ENCODE measurements around the gene SDSL.

The SDSL gene

DNA sequence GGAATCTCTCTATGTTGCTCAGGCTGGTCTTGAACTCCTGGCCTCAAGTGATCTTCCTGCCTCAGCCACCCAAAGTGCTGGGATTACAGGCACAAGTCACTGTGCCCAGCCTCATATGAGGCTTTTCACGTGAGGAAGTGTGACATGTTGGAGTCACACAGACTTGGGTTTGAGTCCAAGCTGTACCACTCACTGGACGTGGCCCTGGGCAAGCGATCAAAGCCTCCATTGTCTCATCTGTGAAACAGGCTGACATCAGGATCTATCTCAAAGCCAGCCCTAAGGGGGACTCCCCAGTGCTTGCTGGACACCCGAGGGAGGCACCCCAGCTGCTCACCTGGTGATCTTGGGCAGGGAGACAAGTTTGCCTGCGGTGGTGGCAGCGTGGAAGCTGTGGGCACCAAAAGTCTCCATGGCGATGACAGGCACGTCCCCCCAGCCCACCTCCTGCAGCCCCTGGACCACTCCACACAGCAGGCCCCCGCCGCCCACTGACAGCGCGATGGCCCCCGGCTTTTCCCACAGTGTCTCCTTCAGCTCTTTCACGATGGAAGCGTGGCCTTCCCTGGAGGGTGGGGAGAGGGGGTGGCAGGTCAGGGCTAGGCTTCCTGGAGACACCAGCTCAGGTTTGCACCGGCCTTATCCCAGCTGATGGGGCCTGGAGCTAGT lies 25.2 kb upstream of the SDSL start:
- DNase-seq, result no peak

DNA sequence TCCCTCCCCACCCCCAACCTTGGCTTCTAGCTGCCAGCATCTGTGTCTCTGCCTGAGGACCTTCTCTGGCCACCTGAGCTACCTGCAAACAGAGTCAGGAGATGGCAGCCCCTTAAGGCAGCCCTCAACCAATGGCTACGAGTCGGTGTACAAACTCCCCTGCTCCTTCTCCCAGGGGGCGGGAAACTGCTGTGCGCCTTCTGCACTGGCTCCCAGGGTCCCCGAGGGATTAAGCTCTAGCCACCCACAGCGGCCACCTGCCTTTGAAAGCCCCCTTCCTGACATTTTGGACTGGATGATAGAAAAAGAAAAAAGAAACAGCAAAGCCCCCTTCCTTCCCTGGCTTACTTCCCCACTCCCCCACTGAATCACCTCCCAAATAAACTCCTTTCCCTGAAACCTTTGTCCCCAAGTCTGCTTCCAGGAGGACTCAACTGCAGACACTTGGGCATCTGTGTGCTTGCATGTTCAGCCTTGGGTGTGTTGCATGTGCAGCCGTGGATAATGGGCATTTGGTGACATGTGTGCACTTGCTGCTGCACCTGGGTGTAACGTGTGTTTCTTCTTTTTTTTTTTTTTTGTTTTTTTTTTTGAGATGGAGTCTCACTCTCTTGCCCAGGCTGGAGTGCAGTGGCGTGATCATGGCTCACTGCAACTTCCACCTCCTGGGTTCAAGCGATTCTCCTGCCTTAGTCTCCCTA lies 24.5 kb upstream of the SDSL start:
- DNase-seq, result no peak

DNA sequence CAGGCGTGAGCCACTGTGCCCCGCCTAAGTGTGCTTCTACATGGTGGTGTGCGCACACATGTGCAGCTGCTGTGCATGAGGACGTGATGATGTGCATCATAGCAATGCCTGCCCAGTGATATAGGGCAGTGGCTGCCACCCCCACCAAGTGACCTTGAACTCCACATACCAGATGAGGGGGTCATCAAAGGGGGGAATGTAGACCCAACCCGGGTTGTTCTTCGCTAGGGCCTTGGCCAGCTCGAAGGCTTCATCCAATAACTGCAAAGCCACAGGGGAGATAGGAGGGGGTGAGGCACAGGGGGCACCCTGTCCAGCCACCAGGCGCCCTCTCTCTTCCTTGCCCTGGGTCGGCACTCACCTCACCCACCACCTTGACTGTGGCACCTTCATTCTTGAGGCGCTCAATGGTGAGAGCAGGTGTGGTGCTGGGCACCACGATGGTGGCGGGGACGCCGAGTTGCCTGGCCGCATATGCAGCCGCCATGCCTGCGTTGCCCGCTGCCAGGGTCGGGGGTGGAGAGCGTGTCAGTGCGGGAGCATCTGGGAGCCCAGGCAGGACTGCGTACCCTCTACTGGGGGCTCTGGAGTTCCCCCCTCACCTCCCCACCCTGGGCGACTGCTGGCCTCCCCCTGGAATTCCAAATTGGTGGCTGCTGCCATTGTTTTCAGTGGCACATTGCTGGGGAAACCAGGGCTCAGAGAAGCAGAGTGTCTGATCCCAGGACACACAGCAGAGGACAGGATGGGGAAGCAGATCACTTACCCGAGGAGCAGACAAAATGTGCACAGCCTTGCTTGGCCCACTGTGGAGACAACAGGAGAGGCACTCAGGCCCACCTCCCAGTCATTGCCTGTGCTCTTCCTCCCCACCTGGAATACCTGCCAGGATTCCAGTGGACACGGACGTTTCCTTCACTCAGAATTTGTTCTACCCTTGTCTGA lies 23.6 kb upstream of the SDSL start:
- DNase-seq, result no peak

DNA sequence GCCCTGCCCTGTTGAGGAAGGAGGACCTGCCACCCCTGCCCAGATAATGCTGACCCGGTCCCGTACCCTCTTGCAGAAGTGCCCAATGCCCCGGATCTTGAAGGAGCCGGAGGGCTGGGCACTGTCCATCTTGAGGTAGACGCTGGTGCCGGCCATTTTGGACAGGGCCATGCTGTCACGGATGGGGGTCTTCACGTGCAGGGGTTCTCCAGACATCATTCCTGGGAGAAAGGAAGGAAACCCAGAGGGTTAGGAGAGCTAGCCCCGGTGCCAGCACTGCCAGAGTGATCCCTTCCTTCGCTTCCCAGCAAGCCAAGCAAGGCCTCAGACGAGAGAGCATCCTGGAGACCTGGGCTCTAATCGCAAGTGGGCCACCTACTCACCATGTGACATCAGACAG lies 22.7 kb upstream of the SDSL start:
- no peak for DNase-seq

DNA sequence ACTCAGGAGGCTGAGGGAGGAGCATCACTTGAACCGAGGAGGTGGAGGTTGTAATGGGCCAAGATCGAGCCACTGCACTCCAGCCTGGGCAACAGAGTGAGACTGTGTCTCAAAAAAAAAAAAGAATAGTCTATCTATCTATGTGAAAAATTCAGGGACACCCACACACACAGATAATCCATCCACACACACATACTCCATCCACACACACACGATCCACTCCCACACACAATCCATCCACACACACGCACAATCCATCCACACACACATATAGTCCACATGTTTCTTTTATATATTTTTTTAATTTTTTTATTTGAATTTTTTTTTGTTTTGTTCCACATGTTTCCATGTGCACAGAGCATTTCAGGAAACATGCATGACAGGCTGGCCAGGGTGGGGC lies 21.8 kb upstream of the SDSL start:
- no peak for DNase-seq

DNA sequence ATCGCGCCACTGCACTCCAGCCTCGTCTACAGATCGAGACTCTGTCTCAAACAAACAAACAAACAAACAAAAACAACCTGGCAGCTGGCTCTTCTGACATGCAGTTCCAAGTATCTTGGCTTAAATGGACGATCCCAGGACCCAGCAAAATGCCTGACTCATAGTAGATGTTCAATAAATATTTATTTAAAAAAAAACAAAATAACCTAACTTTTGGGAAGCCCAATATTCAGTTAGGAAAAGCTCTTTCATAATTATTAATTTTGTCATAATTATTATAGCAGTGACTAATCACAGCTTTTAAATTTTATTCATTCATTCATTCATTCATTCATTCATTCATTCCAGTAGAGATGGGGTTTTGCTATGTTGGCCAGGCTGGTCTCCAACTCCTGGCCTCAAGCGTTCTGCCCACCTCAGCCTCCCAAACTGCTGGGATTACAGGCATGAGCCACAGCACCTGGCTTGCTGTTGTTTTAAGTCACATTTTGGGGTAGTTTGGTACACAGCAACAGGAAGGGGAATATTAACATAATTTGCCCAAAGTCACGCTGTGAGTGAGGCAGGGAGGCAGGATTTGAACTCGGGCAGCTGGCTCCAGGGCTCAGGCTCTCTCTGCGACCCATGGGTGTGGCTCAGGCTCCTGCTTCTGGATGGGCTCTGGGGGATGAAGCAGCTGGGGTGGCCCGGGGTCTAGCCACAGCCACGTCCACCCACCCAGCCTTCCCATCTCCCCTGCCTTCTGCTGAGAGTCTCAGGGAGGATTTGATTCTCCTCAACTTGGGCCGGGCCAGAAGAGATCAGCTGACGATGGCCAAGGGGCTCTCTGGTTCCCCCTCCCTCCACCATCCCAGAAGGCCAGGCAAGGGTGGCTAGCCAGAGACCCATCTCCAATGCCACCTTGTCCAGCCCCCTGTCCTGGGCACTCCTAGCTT lies 20.8 kb upstream of the SDSL start:
- no peak for DNase-seq

DNA sequence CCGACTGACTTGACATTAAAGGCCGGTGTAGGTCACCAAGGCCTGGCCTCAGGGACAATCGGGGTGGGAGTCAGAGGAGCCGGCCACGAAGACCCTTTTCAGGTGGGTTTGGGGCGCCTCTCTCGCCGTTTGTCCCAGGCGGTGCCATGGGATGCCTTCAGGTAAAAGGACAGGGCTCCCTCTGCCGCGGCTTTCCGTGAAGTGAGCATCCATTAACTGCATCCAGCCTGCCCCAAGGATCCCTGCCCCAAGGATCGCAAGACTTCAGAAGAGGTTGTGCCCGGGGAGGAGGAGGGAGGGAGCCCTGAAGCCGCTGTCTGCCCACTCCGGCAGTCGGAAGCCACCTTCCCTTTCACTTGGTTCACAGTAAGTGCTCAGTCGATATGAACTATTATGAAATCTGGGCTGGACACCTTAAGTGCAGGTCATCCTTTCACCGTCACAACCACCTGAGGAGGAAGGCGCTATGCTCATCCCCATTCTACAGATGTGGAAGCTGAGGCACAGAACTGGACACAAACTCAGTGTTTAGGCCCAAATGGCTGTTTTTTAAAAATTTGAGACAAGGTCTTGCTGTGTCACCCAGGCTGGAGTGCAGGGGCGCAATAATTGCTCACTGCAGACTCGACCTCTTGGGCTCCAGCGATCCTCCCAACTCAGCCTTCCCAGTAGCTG lies 19.5 kb upstream of the SDSL start:
- no peak for DNase-seq

DNA sequence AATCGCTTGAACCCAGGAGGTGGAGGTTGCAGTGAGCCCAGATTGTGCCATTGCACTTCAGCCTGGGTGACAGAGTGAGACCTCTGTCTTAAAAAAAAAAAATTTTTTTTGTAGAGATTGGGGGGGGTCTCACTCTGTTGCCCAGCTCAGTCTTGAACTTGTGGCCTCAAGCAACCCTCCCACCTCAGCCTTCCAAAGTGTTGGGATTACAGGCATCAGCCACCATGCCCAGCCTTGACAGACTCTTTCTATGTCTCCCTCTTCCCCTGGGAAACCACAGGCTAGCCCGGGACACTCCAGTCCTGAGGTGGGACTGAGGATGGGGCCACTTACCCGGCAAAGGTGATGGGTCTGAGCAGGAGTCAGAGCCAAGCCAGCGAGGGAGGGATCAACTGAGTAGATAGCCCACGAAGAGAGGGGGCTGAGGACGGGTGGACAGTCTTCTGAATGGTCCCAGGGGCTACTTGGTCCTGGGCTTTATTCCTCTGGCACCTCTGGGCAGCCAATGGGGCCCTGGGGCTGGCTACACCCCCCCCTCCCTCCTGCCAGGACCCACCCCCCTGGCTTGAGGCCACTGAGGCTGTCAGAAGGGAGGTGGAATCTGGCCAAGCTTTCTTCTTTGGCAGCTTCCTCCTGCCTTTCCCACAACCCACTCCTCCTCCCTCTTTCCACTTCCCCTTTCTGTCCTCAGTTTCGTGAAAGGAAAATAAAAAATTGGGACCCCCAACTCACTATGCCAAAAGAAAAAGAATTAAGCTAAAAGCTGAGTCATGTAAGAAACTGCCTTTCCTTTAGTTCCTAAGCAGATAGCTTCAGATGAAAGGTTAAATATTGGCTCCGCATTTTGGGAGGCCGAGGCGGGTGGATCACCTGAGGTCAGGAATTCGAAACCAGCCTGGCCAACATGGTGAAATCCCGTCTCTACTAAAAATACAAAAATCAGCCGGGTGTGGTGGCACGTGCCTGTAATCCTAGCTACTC lies 18.5 kb upstream of the SDSL start, which contains the start of gene SDS:
TSS of gene SDS (minus strand) at position 453 of the 981 bp plus-strand sequence. CDS start 4,179 bp downstream, outside the sequence.
- DNase-seq, result no peak

DNA sequence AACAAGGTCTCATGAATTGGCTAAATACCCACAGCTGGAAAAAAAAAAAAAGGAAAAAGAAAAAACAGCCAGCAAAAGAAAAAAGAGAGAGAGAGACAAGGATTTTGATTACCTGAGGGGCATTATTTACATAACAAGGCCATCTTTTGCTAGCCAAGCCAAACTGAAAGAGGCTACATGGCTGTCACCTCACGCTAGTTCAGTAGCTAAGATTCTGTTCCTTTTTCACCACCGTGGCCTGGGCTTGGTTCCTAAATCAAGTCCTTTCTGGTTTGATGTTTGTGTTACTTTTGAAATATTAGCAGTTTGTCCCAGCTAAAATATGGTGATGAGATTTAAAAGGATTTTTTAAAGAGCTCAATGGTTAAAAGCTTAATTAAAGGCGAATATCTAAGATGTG lies 16.5 kb upstream of the SDSL start:
- DNase-seq, result no peak

DNA sequence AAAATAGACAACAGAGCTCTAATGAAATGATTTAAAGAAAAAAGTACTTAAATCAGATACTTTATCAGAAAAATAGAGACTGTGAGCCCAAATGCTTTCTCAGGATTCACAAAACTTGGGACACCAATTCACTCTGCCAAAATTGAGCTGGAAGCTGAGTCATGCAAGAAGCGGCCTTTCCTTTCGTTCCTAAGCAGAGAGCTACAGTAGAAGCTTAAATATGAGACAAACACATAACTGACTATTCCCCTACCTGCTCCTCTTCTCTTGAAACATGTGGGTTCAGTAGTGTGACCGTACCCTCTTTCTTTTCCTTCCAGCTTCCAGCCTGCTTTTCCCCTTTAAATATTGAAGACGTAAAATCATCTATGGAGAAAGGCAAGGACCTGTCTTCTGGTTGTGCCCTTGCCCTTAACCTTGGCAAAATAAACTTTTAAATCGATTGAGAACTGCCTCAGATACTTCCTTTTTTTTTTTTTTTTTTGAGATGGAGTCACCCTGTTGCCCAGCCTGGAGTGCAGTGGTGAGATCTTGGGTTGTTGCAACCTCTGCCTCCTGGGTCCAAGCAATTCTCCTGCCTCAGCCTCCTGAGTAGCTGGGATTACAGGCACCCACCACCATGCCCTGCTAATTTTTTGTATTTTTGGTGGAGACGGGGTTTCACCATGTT lies 14.1 kb upstream of the SDSL start:
- DNase-seq, result no peak

DNA sequence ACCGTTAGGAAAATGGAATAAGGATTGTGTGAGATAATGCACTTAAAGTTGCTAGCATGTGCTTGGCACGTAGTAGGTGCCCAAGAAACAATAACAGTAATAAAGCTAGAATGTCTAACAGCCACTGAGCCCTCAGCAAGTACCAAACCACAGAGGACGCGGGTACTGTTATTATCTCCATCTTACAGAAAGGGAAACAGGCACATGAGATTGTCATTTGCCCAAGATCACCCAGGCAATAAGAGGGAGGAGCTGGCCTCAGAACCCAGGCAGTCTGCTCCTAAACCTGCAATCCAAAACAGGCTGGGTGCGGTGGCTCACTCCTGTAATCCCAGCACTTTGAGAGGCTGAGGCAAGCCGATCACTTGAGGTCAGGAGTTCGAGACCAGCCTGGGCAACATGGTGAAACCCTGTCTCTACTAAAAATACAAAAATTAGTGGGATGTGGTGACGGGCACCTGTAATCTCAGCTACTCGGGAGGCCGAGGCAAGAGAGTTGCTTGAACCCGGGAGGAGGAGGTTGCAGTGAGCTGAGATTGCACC lies 13.4 kb upstream of the SDSL start:
- DNase-seq, result no peak

DNA sequence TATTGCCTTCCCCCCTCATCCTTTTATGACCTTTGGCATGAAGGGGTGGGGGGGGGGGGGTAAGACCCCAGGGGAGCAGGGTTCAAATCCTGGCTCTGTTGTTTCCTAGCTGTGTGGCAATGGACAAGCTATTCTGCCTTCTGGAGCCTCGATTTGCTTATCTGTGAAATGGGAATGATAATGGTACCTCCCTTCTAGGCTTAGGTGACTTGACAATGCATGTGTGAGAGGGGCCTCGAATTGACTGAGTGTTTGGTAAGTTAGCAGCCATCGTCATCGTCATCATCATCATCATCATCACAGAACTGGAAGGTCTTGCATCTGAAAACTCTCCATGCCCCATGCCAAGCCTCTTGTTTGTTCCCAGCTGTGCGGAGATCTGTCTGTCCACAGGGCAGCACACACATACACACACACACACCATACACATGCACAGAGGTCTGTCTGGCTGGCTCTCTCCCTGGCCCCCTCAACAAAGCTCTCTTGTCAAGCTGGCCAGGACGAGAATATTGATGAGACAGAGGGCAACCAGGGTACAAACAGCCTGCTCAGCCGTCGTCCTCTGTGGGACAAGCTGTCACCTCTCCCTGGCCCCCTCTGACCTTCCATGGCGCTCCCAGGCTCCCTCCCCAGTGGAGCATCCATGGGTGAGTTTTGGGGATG lies 12.6 kb upstream of the SDSL start:
- no peak for DNase-seq

DNA sequence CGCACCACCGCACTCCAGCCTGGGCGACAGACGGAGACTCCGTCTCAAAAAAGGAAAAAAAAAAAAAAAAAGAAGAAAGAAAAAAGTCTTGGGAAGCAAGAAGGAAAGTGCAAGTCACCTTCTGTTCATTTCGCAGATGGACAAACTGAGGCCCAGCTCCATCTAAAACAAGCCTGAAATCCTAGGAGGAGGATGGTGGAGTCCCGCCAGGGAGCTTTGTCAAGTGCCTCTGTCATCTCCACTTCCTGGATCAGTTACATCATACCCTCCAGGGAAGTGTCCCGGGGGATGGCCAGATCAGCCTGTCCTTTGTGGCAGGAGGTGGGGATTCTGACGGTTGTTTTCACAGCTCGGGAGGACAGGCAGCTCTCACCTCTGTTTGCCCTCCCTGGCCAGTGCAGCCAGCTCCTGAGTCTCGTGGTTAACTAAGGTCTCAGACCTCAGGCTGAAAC lies 8.7 kb upstream of the SDSL start:
- no peak for DNase-seq

DNA sequence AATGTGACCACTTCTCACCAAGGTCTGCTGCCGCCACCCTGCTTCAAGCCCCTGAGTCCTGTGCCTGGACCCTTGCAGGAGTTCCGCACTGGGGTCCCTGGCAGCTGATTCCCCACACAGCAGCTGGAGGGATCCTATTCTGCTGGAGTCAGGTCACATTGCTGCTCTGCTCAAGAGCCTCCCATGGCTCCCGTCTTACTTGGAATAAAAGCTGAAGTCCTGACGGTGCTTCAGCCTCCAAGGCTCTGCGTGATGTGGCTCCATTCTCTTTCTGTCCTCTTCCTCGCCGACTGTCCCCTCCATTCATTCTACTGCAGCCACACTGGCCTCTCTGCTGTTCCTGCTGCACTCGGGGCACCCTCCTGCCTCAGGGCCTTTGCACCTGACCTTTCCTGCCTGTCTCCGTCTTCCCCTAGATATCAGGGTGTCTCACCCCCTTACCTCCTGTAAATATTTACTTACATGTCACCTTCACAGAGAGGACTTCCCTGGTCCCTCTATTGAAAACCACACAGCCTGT lies 7.6 kb upstream of the SDSL start:
- DNase-seq, result no peak

DNA sequence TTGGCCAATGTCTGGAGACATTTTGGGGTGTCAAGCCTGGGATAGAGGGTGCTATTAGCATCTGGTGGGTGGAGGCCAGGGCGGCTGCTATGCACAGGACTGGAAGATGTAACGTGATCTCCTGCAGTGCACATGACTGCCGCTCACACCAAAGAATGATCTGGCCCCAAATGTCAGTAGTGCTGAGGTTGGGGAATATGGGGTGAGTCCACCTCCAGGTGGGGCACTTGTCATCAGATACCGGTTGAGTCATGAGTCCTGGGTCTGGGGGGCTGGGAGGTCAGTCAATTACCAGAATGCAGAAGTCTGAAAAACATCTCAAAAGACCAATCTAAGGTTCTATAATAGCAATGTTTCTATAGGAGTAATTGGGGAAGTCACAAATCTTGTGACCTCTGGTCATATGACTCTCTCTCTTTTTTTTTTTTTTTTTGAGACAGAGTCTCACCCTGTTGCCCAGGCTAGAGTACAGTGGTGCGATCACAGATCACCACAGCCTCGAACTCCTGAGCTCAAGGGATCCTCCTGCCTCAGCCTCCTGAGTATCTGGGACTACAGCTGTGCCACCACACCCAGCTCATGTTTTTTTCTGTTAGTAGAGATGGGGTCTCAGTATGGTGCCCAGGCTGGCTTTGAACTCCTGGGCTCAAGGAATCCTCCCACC lies 6.0 kb upstream of the SDSL start:
- DNase-seq, result no peak

DNA sequence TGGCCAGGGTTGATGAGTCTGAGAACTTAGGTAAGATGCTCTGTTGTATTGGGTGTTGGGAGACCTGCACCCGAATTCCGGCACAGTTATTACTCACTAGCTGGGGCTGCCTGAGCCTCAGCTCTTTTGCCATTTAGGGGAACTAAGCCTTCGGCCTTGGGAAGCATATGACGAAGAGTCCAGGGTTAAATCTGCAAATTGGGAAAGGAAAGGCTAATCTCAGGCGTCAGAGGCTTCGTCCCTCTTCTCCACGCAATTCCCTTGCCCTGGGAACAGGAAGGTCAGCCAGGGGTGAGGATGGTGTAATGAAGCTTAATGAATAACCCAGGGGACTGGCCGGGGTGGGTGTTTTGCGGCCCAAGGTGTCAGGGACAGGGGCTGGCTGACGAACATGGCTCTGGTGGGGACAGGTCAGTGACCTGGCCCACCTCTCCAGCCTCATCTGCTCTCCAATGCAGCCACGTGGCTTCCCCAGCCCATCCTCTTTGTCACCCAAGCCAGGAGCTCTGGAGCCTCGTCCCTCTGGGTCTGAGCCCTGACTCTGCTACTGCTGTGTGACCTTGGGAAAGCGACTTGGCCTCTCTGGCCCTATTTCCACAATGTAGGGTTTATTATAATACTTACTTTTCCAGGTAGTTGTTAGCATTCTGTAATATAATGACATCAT lies 3.8 kb upstream of the SDSL start:
- no peak for DNase-seq

DNA sequence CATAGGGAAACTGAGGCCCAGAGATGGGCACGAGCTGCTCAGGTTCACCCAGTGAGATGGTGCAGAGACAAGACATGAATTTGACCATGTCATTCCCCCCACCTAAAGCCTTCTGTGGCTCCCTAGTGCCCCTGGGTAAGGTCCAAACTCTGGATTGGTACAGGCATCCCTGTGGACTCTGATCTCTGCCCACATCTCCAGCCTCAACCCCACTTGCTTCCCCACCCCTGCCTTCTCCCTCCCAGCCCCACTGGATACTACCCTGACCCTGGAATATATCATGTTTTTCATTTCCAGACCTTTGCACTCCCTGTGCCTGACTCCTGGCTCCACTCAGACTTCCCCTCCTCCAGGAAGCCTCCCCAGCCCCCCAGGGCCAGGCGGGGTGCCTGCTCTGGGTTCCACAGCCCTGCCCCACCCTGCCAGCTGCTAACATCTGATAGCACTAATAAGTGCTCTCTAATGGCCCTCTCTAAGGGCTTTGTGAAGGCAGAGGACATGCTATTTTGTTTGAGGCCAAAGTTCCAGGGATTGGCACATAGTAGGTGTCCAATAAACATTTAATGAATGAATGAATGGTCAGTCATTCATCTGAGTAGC lies 1.1 kb upstream of the SDSL start:
- DNase-seq, result no peak
